ENCODE measurements around the gene PRH1.

The PRH1 gene

GRCh38 chr12:10884086-10884725 is at the start of gene PRH1:
TSS of gene PRH1 (minus strand) at chr12:10884255. CDS start at chr12:10884217, 38 bp downstream.
- Histone ChIP-seq H3K36me3 (ENCODE audit: control insufficient read depth in 1 of 2, insufficient read depth in 2 of 2, low read length in 2 of 2) (peaks cover 4 to 21% of the 10 kb centered on the region in 2 donors), H3K4me3 (ENCODE audit: low read depth in 1 of 2, low read length in 2 of 2) (no peak within 1 kb of the TSS), H3K27ac (ENCODE audit: low read length) (no peak within 1 kb of the TSS), H3K27me3 (ENCODE audit: low read depth, low read length) (no peaks in the 10 kb centered on the region), H3K4me1 (ENCODE audit: control insufficient read depth in 1 of 2, insufficient read depth in 2 of 2, low read length in 2 of 2) (no peaks in the 10 kb centered on the region), H3K9me3 (ENCODE audit: control insufficient read depth in 1 of 2, low read length in 2 of 2) (no peaks in the 10 kb centered on the region)

DNA sequence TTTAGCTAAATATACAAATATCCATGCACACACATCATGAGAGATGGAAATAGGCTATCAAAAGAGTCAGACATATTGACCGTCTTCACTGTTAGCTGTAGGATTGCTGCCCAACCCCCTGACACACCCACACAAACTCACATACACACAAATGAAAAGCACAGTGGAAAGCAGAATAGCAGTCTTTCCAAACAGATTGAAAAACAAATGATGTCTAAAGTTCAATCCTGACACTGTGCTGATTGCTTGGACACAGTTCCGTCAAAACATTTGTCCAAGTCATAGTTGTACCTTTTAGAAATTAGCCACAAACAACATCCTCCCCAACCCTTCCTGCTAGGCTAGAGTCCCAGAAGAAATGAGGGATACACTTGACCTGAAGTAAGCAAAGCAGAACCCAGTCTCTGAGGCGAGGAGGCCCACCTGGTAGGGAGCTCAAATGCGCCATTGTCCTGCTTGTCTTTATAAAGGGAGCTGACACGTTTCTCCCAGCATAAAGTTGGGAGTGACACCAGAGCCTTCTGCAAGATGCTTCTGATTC is 44.8 kb upstream of the PRH1 start, which contains the start of gene PRH2:
Gene PRH2, plus strand, starts transcription at position 491 of the 541 bp plus-strand sequence. Its CDS starts 38 bp downstream, at position 529.
- Histone ChIP-seq H3K4me3 (ENCODE audit: low read depth in 1 of 2, low read length in 2 of 2) (no peak within 1 kb of the TSS), H3K9me3 (ENCODE audit: control insufficient read depth in 1 of 2, low read length in 2 of 2) (no peaks in the 10 kb centered on the region), H3K36me3 (ENCODE audit: control insufficient read depth in 1 of 2, insufficient read depth in 2 of 2, low read length in 2 of 2) (no peaks in the 10 kb centered on the region), H3K27me3 (ENCODE audit: low read depth, low read length) (no peaks in the 10 kb centered on the region), H3K27ac (ENCODE audit: low read length) (no peak within 1 kb of the TSS), H3K4me1 (ENCODE audit: control insufficient read depth in 1 of 2, insufficient read depth in 2 of 2, low read length in 2 of 2) (no peaks in the 10 kb centered on the region)

- H3K4me1 ChIP-seq (ENCODE audit: control insufficient read depth in 1 of 2, insufficient read depth in 2 of 2, low read length in 2 of 2): no peaks in the 10 kb centered on the region
- H3K27me3 ChIP-seq (ENCODE audit: low read depth, low read length): no peaks in the 10 kb centered on the region
- H3K4me3 ChIP-seq (ENCODE audit: low read depth in 1 of 2, low read length in 2 of 2): no peak overlapping the region
- no peaks in the 10 kb centered on the region for H3K36me3 ChIP-seq (ENCODE audit: control insufficient read depth in 1 of 2, insufficient read depth in 2 of 2, low read length in 2 of 2)
- no peaks in the 10 kb centered on the region for H3K9me3 ChIP-seq (ENCODE audit: control insufficient read depth in 1 of 2, low read length in 2 of 2)
- no peak overlapping the region for H3K27ac ChIP-seq (ENCODE audit: low read length)
Measured at GRCh38 chr12:10926269-10926668, 42.2 kb upstream of the PRH1 start.

DNA sequence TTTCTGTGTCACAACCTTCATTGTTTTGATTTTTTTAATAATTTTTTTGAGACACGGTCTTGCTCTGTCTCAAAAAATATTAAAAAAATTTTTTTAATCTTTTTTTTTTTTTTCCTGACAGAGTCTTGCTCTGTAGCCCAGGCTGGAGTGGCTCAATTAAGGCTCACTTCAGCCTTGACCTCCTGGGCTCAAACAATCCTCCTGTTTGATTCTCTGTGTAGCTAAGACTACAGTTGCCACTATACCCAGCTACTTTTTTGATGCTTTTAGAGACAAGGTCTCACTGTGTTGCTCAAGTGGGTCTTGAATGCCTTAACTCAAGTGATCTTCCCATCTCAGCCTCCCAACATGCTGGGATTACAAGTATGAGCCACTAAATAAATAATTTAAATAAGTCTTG is 35.8 kb upstream of the PRH1 start:
- H3K4me1 ChIP-seq (ENCODE audit: control insufficient read depth in 1 of 2, insufficient read depth in 2 of 2, low read length in 2 of 2): no peaks in the 10 kb centered on the region
- no peak overlapping the region for H3K4me3 ChIP-seq (ENCODE audit: low read depth in 1 of 2, low read length in 2 of 2)
- no peak overlapping the region for H3K27ac ChIP-seq (ENCODE audit: low read length)
- no peaks in the 10 kb centered on the region for H3K9me3 ChIP-seq (ENCODE audit: control insufficient read depth in 1 of 2, low read length in 2 of 2)
- no peaks in the 10 kb centered on the region for H3K27me3 ChIP-seq (ENCODE audit: low read depth, low read length)
- no peaks in the 10 kb centered on the region for H3K36me3 ChIP-seq (ENCODE audit: control insufficient read depth in 1 of 2, insufficient read depth in 2 of 2, low read length in 2 of 2)

GRCh38 chr12:10910380-10910779 is 26.3 kb upstream of the PRH1 start:
- H3K4me1 ChIP-seq (ENCODE audit: control insufficient read depth in 1 of 2, insufficient read depth in 2 of 2, low read length in 2 of 2): no peaks in the 10 kb centered on the region
- no peaks in the 10 kb centered on the region for H3K36me3 ChIP-seq (ENCODE audit: control insufficient read depth in 1 of 2, insufficient read depth in 2 of 2, low read length in 2 of 2)
- no peaks in the 10 kb centered on the region for H3K27me3 ChIP-seq (ENCODE audit: low read depth, low read length)
- peaks cover 0 to 5% of the 10 kb centered on the region in 2 donors for H3K9me3 ChIP-seq (ENCODE audit: control insufficient read depth in 1 of 2, low read length in 2 of 2)
- H3K4me3 ChIP-seq (ENCODE audit: low read depth in 1 of 2, low read length in 2 of 2): no peak overlapping the region
- H3K27ac ChIP-seq (ENCODE audit: low read length): no peak overlapping the region

- H3K4me1 ChIP-seq (ENCODE audit: control insufficient read depth in 1 of 2, insufficient read depth in 2 of 2, low read length in 2 of 2): no peaks in the 10 kb centered on the region
Measured at GRCh38 chr12:10909462-10909861, 25.4 kb upstream of the PRH1 start, which contains the start of gene TAS2R13. TSS of gene TAS2R13 (minus strand) at chr12:10909562. CDS start at chr12:10909298, 264 bp downstream.

DNA sequence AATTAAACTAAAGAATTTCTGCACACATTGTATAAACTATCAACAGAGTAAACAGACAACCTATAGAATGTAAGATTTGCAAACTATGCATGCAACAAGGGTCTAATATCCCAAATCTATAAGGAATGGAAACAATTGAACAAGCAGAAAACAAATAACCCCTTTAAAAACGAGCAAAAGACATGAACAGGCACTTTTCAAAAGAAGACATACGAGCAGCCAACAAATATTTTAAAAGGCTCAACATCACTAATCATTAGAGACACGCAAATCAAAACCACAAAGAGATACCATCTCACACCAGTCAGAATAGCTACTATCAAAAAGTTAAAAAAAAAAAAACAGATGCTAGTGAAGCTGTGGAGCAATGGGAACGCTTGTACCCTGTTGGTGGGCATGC is 20.6 kb upstream of the PRH1 start:
- Histone ChIP-seq H3K9me3 (ENCODE audit: control insufficient read depth in 1 of 2, low read length in 2 of 2) (peaks cover 13 to 24% of the 10 kb centered on the region in 2 donors), H3K27ac (ENCODE audit: low read length) (no peak overlapping the region), H3K36me3 (ENCODE audit: control insufficient read depth in 1 of 2, insufficient read depth in 2 of 2, low read length in 2 of 2) (no peaks in the 10 kb centered on the region)

More at GRCh38 chr12:10909462-10909861, 25.4 kb upstream of the PRH1 start, which contains the start of gene TAS2R13:
- Histone ChIP-seq H3K27me3 (ENCODE audit: low read depth, low read length) (no peaks in the 10 kb centered on the region), H3K27ac (ENCODE audit: low read length) (no peak within 1 kb of the TSS), H3K36me3 (ENCODE audit: control insufficient read depth in 1 of 2, insufficient read depth in 2 of 2, low read length in 2 of 2) (no peaks in the 10 kb centered on the region), H3K4me3 (ENCODE audit: low read depth in 1 of 2, low read length in 2 of 2) (no peak within 1 kb of the TSS), H3K9me3 (ENCODE audit: control insufficient read depth in 1 of 2, low read length in 2 of 2) (peaks cover 4 to 10% of the 10 kb centered on the region in 2 donors)

DNA sequence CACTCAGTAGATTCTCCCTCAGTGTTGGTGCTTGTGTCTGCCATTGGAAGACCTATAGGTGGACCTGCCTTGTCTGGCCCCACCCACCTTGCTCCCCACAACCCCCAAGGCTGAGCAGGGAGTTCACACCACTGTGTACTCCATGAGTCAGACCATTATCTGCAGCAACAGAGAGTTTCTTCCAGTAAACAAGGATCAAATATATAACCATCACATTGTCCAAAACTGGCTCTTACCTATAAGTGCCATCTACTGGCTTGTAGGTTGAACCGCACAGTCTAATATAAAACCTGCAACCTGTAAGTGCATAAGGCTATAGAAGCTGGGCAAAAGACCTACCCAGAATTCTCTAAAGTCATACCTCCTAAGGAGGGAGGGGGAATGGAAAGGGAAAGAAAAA is 17.4 kb upstream of the PRH1 start:
- Histone ChIP-seq H3K4me3 (ENCODE audit: low read depth in 1 of 2, low read length in 2 of 2) (no peak overlapping the region), H3K9me3 (ENCODE audit: control insufficient read depth in 1 of 2, low read length in 2 of 2) (peaks cover 13 to 24% of the 10 kb centered on the region in 2 donors), H3K27ac (ENCODE audit: low read length) (no peak overlapping the region), H3K4me1 (ENCODE audit: control insufficient read depth in 1 of 2, insufficient read depth in 2 of 2, low read length in 2 of 2) (no peaks in the 10 kb centered on the region), H3K36me3 (ENCODE audit: control insufficient read depth in 1 of 2, insufficient read depth in 2 of 2, low read length in 2 of 2) (no peaks in the 10 kb centered on the region), H3K27me3 (ENCODE audit: low read depth, low read length) (no peaks in the 10 kb centered on the region)

More for the DNA sequence above, 20.6 kb upstream of the PRH1 start:
- Histone ChIP-seq H3K4me3 (ENCODE audit: low read depth in 1 of 2, low read length in 2 of 2) (no peak overlapping the region), H3K4me1 (ENCODE audit: control insufficient read depth in 1 of 2, insufficient read depth in 2 of 2, low read length in 2 of 2) (no peaks in the 10 kb centered on the region), H3K27me3 (ENCODE audit: low read depth, low read length) (no peaks in the 10 kb centered on the region)

DNA sequence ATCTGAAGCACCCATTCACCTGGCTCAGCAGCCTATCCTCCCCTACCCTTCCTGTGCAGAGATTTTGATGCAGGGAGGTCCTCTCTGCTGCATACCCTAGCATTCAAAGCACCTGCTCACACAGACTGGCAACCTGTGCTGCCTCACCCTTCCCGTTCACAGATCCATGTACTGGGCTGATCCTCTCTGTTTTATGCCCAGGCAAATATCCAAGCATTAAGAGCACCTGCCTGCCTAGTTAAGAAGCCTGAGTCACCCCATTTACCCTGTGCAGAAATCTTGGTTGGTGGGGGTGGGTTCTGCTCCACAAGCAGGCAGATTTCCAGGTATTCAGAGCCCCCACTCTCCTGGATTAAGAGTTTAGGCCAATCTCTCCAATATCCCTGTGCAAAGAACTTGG is 16.9 kb upstream of the PRH1 start:
- Histone ChIP-seq H3K36me3 (ENCODE audit: control insufficient read depth in 1 of 2, insufficient read depth in 2 of 2, low read length in 2 of 2) (no peaks in the 10 kb centered on the region), H3K27me3 (ENCODE audit: low read depth, low read length) (no peaks in the 10 kb centered on the region), H3K9me3 (ENCODE audit: control insufficient read depth in 1 of 2, low read length in 2 of 2) (peaks cover 13 to 24% of the 10 kb centered on the region in 2 donors), H3K27ac (ENCODE audit: low read length) (no peak overlapping the region), H3K4me1 (ENCODE audit: control insufficient read depth in 1 of 2, insufficient read depth in 2 of 2, low read length in 2 of 2) (no peaks in the 10 kb centered on the region), H3K4me3 (ENCODE audit: low read depth in 1 of 2, low read length in 2 of 2) (no peak overlapping the region)

DNA sequence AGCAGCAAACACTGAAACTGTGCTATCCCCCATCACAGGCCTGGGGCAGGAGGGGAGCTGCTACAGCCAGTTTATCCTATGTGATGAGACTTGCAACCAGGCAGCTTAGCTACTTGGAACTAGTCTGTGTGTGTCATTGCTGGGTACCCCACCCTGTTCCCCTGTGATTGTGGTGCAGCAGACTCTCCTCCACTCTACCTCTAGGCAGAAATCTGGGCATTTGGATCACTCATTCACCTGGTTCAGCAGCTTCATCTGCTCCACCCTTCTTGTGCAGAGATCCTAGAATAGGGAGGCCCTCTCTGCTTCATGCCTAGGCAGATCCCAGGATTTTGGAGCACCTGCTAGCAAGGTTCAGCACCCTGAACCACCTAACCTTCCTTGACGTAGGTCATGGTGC is 16.5 kb upstream of the PRH1 start:
- Histone ChIP-seq H3K4me3 (ENCODE audit: low read depth in 1 of 2, low read length in 2 of 2) (no peak overlapping the region), H3K4me1 (ENCODE audit: control insufficient read depth in 1 of 2, insufficient read depth in 2 of 2, low read length in 2 of 2) (no peaks in the 10 kb centered on the region), H3K27me3 (ENCODE audit: low read depth, low read length) (no peaks in the 10 kb centered on the region), H3K27ac (ENCODE audit: low read length) (no peak overlapping the region), H3K36me3 (ENCODE audit: control insufficient read depth in 1 of 2, insufficient read depth in 2 of 2, low read length in 2 of 2) (no peaks in the 10 kb centered on the region), H3K9me3 (ENCODE audit: control insufficient read depth in 1 of 2, low read length in 2 of 2) (peaks cover 13 to 21% of the 10 kb centered on the region in 2 donors)

DNA sequence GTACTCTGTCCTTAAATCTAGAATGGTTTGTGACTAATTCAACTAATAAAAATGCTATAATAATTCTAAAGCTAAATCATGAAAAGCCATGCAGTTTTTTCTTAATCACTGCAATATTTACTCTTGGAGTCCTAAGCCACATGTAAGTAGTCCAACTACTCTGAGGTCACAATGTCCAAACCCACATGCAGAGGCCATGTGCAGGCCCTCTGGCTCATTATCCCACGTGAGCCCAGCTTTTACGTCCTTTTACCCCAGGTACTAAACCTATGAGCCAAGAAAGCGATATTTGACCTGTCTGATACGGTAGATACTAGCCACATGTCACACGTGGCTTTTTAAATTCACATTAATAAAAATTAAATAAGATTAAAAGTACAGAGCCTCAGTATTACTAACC is 12.8 kb upstream of the PRH1 start:
- peaks cover 0 to 5% of the 10 kb centered on the region in 2 donors for H3K36me3 ChIP-seq (ENCODE audit: control insufficient read depth in 1 of 2, insufficient read depth in 2 of 2, low read length in 2 of 2)
- no peaks in the 10 kb centered on the region for H3K4me1 ChIP-seq (ENCODE audit: control insufficient read depth in 1 of 2, insufficient read depth in 2 of 2, low read length in 2 of 2)
- H3K4me3 ChIP-seq (ENCODE audit: low read depth in 1 of 2, low read length in 2 of 2): no peak overlapping the region
- no peaks in the 10 kb centered on the region for H3K9me3 ChIP-seq (ENCODE audit: control insufficient read depth in 1 of 2, low read length in 2 of 2)
- no peaks in the 10 kb centered on the region for H3K27me3 ChIP-seq (ENCODE audit: low read depth, low read length)
- H3K27ac ChIP-seq (ENCODE audit: low read length): no peak overlapping the region
